Measurements from ENCODE around the gene PVALEF.

PVALEF gene

DNA sequence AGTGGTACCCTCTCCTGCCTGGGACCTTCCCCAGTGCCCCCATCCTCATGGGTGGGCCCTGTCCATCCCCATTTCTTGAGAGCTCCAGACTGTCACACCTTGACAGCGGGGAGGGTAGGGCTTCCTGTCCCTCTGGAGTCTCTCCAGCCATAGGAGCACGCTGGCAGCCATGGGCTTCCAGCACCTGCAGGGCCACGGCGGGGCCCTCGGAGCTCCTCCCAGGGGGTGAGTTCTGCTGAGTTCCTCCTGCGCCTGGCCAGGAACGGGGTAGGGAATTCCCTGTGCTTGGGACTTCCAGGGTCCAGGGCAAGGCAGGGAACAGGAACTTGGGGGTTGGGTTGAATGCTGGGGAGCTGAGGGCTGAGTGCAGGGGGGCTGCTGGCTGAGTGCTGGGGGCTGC, 23.7 kb downstream of the PVALEF start:
- no peak overlapping the region for H3K27ac Mint-ChIP-seq
- no peaks in the 10 kb centered on the region for H3K9me3 Mint-ChIP-seq (ENCODE audit: low read depth)
- H3K27me3 Mint-ChIP-seq, result no peaks in the 10 kb centered on the region
- H3K4me3 Mint-ChIP-seq, result no peak overlapping the region
- no peaks in the 10 kb centered on the region for H3K4me1 Mint-ChIP-seq (ENCODE audit: low read depth)
- H3K36me3 Mint-ChIP-seq, result no peaks in the 10 kb centered on the region

DNA sequence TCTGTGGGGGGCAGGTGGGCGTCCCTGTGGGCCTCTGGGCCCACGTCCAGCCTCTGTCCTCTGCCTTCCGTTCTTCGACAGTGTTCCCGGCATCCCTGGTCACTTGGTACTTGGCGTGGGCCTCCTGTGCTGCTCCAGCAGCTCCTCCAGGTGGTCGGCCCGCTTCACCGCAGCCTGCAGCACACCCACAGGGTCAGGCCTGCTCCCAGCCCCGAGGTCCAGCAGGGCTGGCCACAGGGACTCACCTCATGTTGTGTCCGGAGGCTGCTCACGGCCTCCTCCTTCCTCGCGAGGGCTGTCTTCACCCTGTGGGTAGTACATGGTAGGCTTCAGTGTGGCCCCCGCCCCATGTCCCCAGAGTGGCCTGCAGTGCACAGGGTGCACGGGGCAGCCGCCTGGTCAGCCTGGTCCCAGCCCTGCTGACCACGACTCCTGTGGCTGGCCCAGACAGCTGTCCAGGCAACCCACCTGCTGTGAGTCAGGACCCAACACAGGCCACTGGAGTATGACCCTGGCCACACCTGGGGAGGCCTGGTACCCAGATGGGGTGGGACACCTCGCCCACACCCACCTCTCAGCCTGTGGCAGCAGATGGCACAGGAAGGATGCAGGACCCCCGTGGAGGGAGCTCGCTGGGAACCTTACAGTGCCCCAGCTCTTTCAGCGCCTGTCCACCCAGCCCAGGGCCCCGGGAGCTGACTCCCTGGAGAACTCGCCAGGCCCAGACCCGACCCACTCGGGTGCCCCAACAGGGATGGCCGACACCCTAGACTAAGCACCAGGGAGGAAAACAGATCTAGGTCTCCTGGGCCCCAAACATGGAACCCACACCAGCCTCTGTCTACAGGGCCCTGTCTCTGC, 24.6 kb downstream of the PVALEF start:
- no peak overlapping the region for H3K4me3 Mint-ChIP-seq
- no peaks in the 10 kb centered on the region for H3K27me3 Mint-ChIP-seq
- no peaks in the 10 kb centered on the region for H3K9me3 Mint-ChIP-seq (ENCODE audit: low read depth)
- no peak overlapping the region for H3K27ac Mint-ChIP-seq
- no peaks in the 10 kb centered on the region for H3K4me1 Mint-ChIP-seq (ENCODE audit: low read depth)
- H3K36me3 Mint-ChIP-seq, result no peaks in the 10 kb centered on the region

DNA sequence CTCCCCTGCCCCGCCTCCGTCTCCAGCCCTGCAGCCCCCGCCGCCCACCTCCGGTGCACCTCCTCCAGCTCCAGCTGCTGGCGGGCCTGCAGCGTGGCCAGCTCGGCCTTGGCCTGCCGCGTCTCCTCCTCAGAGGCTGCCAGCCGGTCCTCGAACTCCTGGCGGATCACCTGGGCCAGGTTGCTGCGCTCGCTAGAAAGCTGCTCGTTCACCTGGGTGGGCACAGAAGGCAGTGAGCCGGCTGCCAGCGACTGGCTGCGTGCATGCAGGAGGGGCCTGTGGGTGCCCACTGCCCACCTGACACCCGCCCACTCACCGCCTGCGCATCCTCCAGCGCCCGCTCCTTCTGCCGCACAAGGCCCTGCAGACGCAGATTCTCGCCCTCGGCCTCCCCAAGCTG, 25.3 kb downstream of the PVALEF start:
- no peaks in the 10 kb centered on the region for H3K9me3 Mint-ChIP-seq (ENCODE audit: low read depth)
- no peaks in the 10 kb centered on the region for H3K4me1 Mint-ChIP-seq (ENCODE audit: low read depth)
- H3K36me3 Mint-ChIP-seq, result no peaks in the 10 kb centered on the region
- H3K4me3 Mint-ChIP-seq, result no peak overlapping the region
- H3K27ac Mint-ChIP-seq, result no peak overlapping the region
- no peaks in the 10 kb centered on the region for H3K27me3 Mint-ChIP-seq

DNA sequence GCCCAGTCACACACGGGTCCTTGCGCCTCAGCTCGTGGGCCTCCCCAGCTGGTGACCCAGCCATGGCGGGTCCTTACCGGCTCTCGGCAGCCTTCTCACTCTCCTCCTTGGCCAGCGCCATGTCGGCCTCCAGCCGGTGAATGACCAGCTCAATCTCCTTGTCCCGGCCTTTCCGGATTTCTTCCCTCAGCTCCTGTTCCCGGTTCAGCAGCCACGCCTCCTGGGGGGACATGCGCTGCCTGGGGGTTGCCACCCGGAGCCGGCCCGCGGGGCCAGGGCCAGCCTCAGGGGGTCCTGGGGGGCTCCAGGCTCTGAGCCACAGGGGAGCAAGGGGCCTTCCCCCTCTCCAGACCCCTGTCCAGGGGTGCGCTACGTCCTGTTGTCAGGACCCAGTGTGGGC, 25.8 kb downstream of the PVALEF start:
- H3K36me3 Mint-ChIP-seq, result no peaks in the 10 kb centered on the region
- no peaks in the 10 kb centered on the region for H3K27me3 Mint-ChIP-seq
- H3K4me1 Mint-ChIP-seq (ENCODE audit: low read depth), result no peaks in the 10 kb centered on the region
- H3K4me3 Mint-ChIP-seq, result no peak overlapping the region
- H3K27ac Mint-ChIP-seq, result no peak overlapping the region
- no peaks in the 10 kb centered on the region for H3K9me3 Mint-ChIP-seq (ENCODE audit: low read depth)

DNA sequence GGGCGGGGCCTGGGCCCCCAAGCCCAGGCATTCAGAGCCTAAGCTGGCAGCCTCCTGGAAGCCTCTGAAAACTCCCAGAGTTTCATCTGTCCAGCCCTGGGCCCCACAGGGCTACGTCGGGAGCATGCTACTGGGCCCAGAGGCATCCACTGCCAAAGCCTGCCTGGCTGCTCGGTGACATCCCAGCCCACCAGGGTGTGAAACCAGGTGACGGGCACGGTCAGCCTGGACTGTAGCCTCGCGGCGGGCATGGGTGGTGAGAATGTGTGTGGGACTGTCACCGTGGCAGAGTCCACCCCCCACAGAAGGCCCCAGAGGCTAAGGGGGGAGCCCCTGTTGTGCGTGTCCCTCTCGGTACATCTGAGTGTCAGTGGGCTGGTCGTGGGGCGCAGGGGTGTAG, 26.3 kb downstream of the PVALEF start:
- Mint-ChIP-seq H3K4me3 (no peak overlapping the region), H3K36me3 (no peaks in the 10 kb centered on the region), H3K27me3 (no peaks in the 10 kb centered on the region), H3K4me1 (ENCODE audit: low read depth) (no peaks in the 10 kb centered on the region), H3K9me3 (ENCODE audit: low read depth) (no peaks in the 10 kb centered on the region), H3K27ac (no peak overlapping the region)

DNA sequence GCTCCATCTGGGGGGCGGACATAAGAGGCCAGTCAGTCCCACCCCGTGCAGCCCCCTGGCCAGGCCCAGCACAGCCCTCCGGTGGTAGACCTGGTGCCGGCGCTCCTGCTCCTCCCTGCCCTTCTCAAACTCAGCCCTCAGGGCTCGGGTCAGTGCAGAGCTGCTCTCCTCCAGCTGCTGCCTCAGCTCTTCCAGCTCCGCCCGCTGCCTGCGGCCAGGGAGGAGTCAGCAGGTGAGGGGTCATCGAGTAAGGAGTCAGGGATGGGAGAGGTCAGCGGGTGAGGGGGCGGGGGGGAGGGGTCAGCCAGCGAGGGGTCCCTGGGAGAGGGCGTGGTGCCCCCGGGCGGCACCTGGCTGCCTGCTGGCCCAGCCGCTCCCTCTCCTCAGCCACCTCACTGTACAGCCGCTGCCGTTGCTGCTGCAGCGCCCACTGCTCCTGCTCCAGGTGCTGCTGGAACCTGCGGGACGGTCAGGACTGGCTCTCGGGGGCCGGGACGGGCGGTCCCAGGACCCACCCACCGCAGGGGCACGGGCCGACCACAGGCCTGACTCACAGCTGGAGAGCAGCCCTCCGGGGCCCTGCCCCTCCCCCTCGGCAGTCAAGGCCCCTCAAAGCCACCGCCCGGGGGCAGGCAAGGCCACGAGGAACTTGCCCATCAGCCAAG, 27.2 kb downstream of the PVALEF start:
- Mint-ChIP-seq H3K4me1 (ENCODE audit: low read depth) (no peaks in the 10 kb centered on the region), H3K4me3 (no peak overlapping the region), H3K36me3 (no peaks in the 10 kb centered on the region), H3K9me3 (ENCODE audit: low read depth) (no peaks in the 10 kb centered on the region), H3K27ac (no peak overlapping the region), H3K27me3 (no peaks in the 10 kb centered on the region)

DNA sequence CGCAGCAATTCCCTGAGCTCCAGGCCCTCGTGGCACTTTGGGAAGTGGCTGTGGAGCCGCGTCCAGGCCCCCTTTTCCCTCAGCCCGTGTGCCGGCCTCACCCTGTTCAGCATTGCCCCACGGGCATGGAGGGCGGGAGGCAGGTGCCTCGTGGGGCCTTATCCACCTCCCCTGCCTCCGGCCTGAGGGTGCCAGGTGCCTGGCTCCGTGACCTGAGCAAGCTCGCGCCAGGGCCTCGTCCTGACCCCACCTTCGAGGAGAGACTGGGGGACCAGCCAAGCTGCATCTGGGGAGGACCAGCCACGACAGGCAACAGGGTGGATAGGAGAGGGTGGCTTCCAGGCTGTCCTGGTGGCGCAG, 27.7 kb downstream of the PVALEF start:
- Mint-ChIP-seq H3K9me3 (ENCODE audit: low read depth) (no peaks in the 10 kb centered on the region), H3K36me3 (no peaks in the 10 kb centered on the region), H3K4me3 (no peak overlapping the region), H3K27ac (no peak overlapping the region), H3K27me3 (no peaks in the 10 kb centered on the region), H3K4me1 (ENCODE audit: low read depth) (no peaks in the 10 kb centered on the region)

DNA sequence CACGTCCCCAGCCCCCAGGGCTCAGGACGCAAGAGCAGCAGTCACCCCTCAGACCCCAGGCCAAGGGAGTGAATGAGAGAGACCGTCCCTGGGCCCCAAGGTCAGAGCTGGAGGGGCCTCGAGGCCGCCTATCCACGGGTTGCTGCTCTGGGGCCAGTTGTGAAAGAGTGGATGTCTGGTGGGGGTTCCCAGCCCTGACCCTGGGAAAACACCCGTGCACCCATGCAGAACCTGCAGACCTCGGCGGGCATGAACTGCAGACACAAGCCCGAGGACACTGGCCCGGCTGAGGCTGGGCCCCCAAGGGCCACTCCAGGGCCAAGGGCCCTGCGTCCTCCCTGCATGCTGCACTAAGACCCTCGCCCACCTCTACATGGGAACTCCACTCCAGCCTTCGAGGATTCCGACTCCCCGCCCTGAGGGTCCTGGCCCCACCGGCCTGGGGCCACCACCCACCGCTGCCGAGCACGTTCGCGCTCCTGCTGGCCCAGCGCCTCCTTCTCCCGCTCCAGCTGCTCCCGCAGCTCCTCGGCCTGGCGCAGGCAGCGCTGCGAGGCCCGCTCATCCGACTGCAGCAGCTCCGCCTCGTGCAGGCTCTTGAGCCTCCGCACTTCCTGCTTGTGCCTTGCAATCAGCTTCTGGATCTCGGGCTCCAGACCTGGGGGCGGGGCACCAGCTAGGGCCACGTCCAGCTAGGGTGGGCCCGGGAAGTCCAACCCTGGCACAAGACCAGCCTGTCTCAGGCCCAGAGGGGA, 28.3 kb downstream of the PVALEF start:
- Mint-ChIP-seq H3K27me3 (no peaks in the 10 kb centered on the region), H3K36me3 (no peaks in the 10 kb centered on the region), H3K4me3 (no peak overlapping the region), H3K27ac (no peak overlapping the region), H3K4me1 (ENCODE audit: low read depth) (no peaks in the 10 kb centered on the region), H3K9me3 (ENCODE audit: low read depth) (no peaks in the 10 kb centered on the region)

DNA sequence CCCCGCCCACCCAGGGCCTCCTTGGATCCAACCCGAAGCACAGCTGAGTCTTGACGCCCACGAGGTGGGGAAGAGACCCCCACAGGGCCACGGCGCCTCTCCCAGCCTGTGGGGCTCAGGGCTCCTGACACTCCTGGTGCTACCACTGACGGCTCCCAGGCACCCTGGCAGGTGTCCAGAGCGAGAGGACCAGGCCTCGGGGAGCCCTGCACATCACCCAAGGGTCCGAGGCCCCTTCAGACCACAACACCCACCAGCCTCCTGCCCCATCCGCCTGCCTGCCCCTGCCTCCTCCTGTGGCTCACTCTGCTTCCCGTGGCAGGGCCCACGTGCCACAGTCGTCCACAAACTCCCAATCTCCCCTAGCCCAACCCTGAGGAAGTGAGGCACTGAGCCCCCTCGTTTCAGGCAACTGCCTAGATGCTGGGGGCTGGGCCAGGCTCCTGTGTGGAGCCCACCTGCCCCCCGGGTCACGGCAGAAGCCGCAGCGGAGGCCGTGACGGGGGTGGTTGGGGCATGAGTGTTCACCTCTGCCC, 29.0 kb downstream of the PVALEF start:
- Mint-ChIP-seq H3K27me3 (no peaks in the 10 kb centered on the region), H3K4me1 (ENCODE audit: low read depth) (no peaks in the 10 kb centered on the region), H3K9me3 (ENCODE audit: low read depth) (no peaks in the 10 kb centered on the region), H3K36me3 (no peaks in the 10 kb centered on the region), H3K27ac (no peak overlapping the region), H3K4me3 (no peak overlapping the region)

DNA sequence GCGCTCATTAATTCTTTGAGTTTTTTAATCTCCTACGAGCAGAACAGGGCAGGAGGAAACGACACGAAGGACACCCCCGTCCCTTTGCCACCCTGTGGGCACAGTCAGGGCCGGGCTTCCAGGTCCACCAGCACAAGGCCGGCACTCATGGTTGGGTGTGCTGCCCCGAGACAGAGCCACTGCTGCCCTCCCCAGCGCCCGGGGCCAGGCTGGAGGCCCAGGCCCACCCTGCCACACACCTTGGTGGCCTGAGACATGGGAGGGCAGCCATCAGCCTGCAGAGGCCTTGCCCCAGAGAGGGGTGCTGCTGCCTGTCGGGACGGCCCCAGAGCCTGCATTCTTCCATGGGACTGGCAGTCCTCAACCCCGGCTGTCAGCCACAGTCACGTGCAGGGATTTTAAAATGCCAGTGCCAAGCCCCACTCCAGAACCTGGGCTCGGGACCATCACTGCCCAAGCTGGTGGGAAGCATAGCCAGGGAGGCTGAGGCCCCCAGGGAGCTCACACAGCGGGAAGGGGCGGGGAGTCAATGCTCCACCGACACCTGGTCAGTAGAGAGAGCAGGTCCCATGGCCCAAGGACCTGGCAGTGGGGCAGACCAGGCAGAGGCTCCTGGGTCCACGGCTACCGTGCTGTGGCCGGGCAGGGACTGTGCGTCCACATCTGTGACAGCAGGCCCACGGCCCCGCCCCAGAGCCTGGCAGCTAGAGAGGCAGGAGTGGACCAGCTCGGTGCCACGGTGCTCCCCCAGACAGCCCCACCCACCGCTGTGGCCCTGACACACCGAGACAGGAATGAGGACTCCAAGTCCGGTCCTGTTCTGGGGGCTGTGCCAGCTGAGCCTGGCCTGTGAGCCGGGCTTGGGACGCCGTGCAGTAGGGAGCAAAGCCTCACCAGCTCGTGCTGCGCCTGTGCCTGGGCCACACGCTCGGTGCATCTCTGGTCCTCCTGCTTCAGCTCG, 29.9 kb downstream of the PVALEF start:
- no peaks in the 10 kb centered on the region for H3K9me3 Mint-ChIP-seq (ENCODE audit: low read depth)
- no peak overlapping the region for H3K4me3 Mint-ChIP-seq
- H3K36me3 Mint-ChIP-seq, result no peaks in the 10 kb centered on the region
- H3K27me3 Mint-ChIP-seq, result no peaks in the 10 kb centered on the region
- no peak overlapping the region for H3K27ac Mint-ChIP-seq
- H3K4me1 Mint-ChIP-seq (ENCODE audit: low read depth), result no peaks in the 10 kb centered on the region

DNA sequence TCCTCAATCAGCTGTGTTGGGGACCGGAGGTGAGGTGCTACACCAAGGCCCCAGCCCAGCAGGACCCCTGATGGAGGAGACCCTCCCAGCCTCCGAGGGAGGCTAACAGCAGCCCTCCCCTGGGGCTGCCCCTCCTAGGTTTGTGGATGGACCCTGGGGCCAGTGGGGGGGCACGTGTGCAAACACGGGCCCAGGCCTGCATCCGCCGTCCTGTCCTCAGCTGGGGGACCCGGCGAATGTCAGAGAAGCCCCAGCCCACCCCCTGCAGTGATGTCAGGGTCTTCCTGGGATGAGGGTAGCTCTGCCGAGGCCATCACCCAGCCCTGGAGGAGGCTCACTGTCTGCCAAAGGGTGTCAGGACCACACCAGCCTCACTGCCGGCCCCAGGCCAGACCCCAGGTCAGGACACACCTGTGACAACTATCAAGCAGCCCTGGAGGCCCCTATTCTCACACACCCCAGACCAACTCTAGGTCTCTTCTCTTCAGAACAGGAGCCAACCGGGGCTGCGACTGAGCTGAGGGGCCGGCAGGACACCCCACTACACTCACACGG, 30.7 kb downstream of the PVALEF start:
- Mint-ChIP-seq H3K27me3 (no peaks in the 10 kb centered on the region), H3K4me3 (no peak overlapping the region), H3K27ac (no peak overlapping the region), H3K9me3 (ENCODE audit: low read depth) (no peaks in the 10 kb centered on the region), H3K4me1 (ENCODE audit: low read depth) (no peaks in the 10 kb centered on the region), H3K36me3 (no peaks in the 10 kb centered on the region)

DNA sequence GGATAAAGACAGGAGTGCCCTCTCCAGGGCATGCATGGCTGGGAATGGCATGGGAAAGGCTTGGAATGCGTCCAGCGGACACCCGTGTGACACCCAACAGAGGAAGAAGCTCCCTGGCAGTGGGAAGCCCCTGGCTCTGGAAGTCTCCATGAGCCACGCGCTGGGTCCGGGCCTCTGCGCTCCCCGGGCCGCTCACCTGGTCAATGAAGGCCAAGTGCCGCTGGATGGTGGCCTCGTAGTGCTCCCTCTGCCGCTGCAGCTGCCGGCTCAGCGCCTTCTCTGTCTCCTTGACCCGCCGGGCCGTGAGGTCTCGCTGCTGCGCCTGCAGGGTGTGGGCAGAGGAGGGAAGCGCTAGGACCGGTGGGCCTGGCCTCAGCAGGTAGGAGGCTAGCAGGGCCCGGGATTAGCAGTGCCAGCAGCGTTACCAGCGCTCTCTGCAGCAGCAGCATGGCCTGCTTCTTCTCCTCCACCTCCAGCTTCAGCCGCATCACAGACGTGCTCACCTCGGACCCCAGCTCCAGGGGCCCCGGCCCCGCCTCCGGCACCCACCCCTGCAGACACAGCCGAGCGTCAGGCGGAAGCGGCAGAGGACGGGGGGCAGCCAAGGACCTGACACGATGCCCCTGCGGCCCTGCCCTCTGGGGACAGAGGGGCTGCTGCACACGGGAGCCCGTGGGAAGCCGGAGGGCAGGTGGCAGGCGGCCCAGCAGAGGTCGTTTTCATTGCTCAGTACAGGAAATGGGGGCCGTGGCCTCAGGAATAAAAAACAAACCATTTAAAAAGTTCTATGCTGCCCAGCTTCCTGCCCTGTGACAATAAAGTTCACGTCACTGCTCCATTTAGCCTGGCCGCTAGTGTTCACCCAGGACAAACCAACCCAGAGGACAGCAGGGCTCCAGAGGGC, 31.4 kb downstream of the PVALEF start:
- Mint-ChIP-seq H3K36me3 (no peaks in the 10 kb centered on the region), H3K27me3 (no peaks in the 10 kb centered on the region), H3K27ac (no peak overlapping the region), H3K4me1 (ENCODE audit: low read depth) (no peaks in the 10 kb centered on the region), H3K4me3 (no peak overlapping the region), H3K9me3 (ENCODE audit: low read depth) (no peaks in the 10 kb centered on the region)

DNA sequence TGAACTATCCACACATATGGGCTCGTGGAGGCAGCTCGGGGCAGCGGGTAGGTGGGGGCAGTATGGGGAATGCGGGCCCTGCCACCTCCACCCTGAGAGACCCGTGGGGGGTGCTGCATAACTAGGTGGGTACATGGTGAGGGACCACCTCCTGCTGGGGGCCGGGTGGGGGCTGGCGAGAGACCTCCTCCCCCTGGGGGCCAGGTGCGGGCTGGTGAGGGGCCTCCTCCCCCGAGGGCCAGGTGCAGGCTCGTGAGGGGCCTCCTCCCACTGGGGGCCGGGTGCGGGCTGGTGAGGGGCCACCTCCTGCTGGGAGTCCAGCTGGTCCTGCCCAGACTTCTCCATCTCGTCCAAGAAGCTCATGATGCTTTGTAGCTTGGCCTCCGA, 32.1 kb downstream of the PVALEF start:
- H3K36me3 Mint-ChIP-seq, result no peaks in the 10 kb centered on the region
- H3K4me1 Mint-ChIP-seq (ENCODE audit: low read depth), result no peaks in the 10 kb centered on the region
- H3K4me3 Mint-ChIP-seq, result no peak overlapping the region
- H3K9me3 Mint-ChIP-seq (ENCODE audit: low read depth), result no peaks in the 10 kb centered on the region
- H3K27me3 Mint-ChIP-seq, result no peaks in the 10 kb centered on the region
- H3K27ac Mint-ChIP-seq, result no peak overlapping the region
